Measurements from ENCODE around the gene LYPD1. TPM values are rescaled to one million over a fixed set of nuclear protein-coding genes. Genes with fewer than 3 reads are reported as not detected.

LYPD1 gene
- polyA plus RNA-seq, 2 of the 4 experiments (the other 2 are of a cell fraction): 3.6 to 12.0 TPM

GRCh38 chr2:132716954-132717353, 46.9 kb upstream of the LYPD1 start:
- TF ChIP-seq CTCF (IDR thresholded peaks at IDR 0.05) (no peak), EHF (CRISPR knock-in tag; IDR thresholded peaks at IDR 0.05) (no peak), FOSB (CRISPR knock-in tag; IDR thresholded peaks at IDR 0.05) (no peak), ELK1 (IDR thresholded peaks at IDR 0.05; ENCODE audit: low read depth, low read length) (no peak)

GRCh38 chr2:132715386-132716351, 45.7 kb upstream of the LYPD1 start:
- FAIRE-seq (no peak), DNase-seq (ENCODE audit: low read depth in 1 of 2, low spot score in 1 of 2) (no peak), ATAC-seq (no peak)
- WGBS (ENCODE audit: missing lambda C conversion rate): 52% methylated on average over 7 of the region's 7 CpGs
- no peaks in the 10 kb centered on the region for H3K9me3 ChIP-seq
- H3K4me3 ChIP-seq: no peak overlapping the region
- ChIA-PET CTCF (no interaction called here), POLR2A (no interaction called here)
- H3K27ac ChIP-seq: no peak overlapping the region
- H3K4me2 ChIP-seq: no peak overlapping the region
- 0 out of 3 replicates have a peak, but pooled peaks cover 4% of the 10 kb centered on the region for H3K4me1 ChIP-seq
- TF ChIP-seq ATOH8 (CRISPR knock-in tag; IDR thresholded peaks at IDR 0.05; ENCODE audit: low read depth) (no peak), JUNB (IDR thresholded peaks at IDR 0.05) (no peak), HES2 (IDR thresholded peaks at IDR 0.05) (no peak), CBX8 (IDR thresholded peaks at IDR 0.05) (no peak), HMGXB4 (CRISPR knock-in tag; IDR thresholded peaks at IDR 0.05; ENCODE audit: borderline replicate concordance) (no peak), E2F6 (IDR thresholded peaks at IDR 0.05; ENCODE audit: borderline replicate concordance, low read depth) (no peak), POLR2AphosphoS2 (conservative IDR thresholded peaks at IDR 0.05; ENCODE audit: low read length) (no peak)

More at GRCh38 chr2:132716954-132717353, 46.9 kb upstream of the LYPD1 start:
- ATAC-seq: no peak
- 0 out of 3 replicates have a peak, but pooled peaks cover 4% of the 10 kb centered on the region for H3K4me1 ChIP-seq
- no peak for FAIRE-seq
- CTCF ChIA-PET: no interaction called here
- H3K9me3 ChIP-seq: no peaks in the 10 kb centered on the region
- 56% methylated on average over 2 of the region's 2 CpGs for WGBS (ENCODE audit: missing lambda C conversion rate)
- no peak overlapping the region for H3K27ac ChIP-seq
- no peak for DNase-seq (ENCODE audit: low read depth in 1 of 2, low spot score in 1 of 2)
- POLR2A ChIA-PET: no interaction called here
- H3K4me3 ChIP-seq: no peak overlapping the region
- no peak overlapping the region for H3K4me2 ChIP-seq

- H3K4me1 ChIP-seq: no peaks in the 10 kb centered on the region
- no peaks in the 10 kb centered on the region for H3K9me3 ChIP-seq
- no peak overlapping the region for H3K4me3 ChIP-seq
- ATAC-seq: no peak
- ChIA-PET POLR2A (no interaction called here), CTCF (no interaction called here)
- H3K4me2 ChIP-seq: no peak overlapping the region
- no peak for FAIRE-seq
- WGBS (ENCODE audit: missing lambda C conversion rate): 46% methylated on average over 4 of the region's 4 CpGs
- no peak overlapping the region for H3K27ac ChIP-seq
- DNase-seq (ENCODE audit: low read depth in 1 of 2, low spot score in 1 of 2): no peak
- TF ChIP-seq ZFP36 (IDR thresholded peaks at IDR 0.05; ENCODE audit: borderline replicate concordance, partially characterized antibody) (no peak), CHD2 (IDR thresholded peaks at IDR 0.05; ENCODE audit: low read length, partially characterized antibody) (no peak), ZC3H11A (IDR thresholded peaks at IDR 0.05) (no peak), POLR2A (IDR thresholded peaks at IDR 0.05; ENCODE audit: low read length) (no peak), MAX (IDR thresholded peaks at IDR 0.05) (no peak), E2F6 (IDR thresholded peaks at IDR 0.05; ENCODE audit: borderline replicate concordance, low read depth) (no peak), FOSL2 (IDR thresholded peaks at IDR 0.05) (no peak), FOSL2 (CRISPR knock-in tag; IDR thresholded peaks at IDR 0.05) (no peak), EP300 (IDR thresholded peaks at IDR 0.05) (no peak), HOXB5 (CRISPR knock-in tag; IDR thresholded peaks at IDR 0.05) (no peak), KDM5A (IDR thresholded peaks at IDR 0.05) (no peak), RARB (CRISPR knock-in tag; IDR thresholded peaks at IDR 0.05) (no peak), PBX3 (IDR thresholded peaks at IDR 0.05) (no peak), RAD21 (conservative IDR thresholded peaks at IDR 0.05 in 1 of 2, IDR thresholded peaks at IDR 0.05 in 1 of 2) (no peak), HES2 (IDR thresholded peaks at IDR 0.05) (no peak)
Measured at GRCh38 chr2:132703396-132703795, 33.4 kb upstream of the LYPD1 start.

Measured in A549 (cell line).